ENCODE measurements around the gene TFPI2. TPM values are rescaled to one million over a fixed set of nuclear protein-coding genes. Genes with fewer than 3 reads are reported as not detected.

Gene TFPI2
- total RNA-seq, 1 donor from 2014 or later = 0.74 TPM

DNA sequence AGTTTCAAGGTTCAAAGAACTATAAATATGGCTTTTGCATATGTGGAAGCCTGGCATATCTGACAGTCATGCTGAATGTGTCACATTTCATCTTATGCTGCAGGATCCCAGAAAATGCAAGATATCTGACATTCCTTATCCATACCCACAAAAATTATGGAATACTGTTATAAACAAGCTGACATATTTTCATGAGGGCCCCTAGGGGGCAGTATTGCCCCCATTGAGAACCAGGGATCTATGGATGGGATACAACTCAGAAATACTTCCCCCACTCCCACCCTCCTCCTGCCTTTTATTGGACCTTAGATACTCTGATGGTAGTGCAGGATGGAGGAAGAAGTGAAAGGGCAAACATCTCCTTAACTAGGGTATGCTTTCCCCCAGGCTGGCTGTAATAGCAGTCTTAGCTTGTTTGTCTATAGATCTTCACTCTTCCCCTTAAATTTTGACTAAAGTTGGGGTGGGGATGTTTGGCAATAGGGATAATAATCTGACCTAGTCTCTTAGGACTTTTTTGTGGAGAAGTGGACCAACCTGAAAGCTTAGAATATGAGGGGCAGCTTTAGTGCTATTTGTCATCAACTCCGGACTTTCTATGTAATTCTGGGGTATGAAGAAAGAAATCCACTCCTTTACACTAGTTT lies 12.3 kb upstream of the TFPI2 start:
- Histone ChIP-seq H3K27ac (no peak overlapping the region), H3K36me3 (no peaks in the 10 kb centered on the region), H3K27me3 (no peaks in the 10 kb centered on the region), H3K9me3 (no peaks in the 10 kb centered on the region), H3K4me3 (no peak overlapping the region), H3K4me1 (no peaks in the 10 kb centered on the region)
- no peak for TF ChIP-seq POLR2AphosphoS5 (IDR thresholded peaks at IDR 0.05; ENCODE audit: insufficient read depth in 1 of 2, low read depth in 1 of 2)
- TF ChIP-seq, protein P1, sequence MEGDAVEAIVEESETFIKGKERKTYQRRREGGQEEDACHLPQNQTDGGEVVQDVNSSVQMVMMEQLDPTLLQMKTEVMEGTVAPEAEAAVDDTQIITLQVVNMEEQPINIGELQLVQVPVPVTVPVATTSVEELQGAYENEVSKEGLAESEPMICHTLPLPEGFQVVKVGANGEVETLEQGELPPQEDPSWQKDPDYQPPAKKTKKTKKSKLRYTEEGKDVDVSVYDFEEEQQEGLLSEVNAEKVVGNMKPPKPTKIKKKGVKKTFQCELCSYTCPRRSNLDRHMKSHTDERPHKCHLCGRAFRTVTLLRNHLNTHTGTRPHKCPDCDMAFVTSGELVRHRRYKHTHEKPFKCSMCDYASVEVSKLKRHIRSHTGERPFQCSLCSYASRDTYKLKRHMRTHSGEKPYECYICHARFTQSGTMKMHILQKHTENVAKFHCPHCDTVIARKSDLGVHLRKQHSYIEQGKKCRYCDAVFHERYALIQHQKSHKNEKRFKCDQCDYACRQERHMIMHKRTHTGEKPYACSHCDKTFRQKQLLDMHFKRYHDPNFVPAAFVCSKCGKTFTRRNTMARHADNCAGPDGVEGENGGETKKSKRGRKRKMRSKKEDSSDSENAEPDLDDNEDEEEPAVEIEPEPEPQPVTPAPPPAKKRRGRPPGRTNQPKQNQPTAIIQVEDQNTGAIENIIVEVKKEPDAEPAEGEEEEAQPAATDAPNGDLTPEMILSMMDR (IDR thresholded peaks at IDR 0.05) = peak in 2 of 3 experiments; percentile 24 to 52
- DNase-seq (ENCODE audit: extremely low spot score in 2 of 2) = no peak
- intact Hi-C loops (cut with DNase I) = loop anchor here (5.0 kb wide), 1 partner anchor 179 kb away; no protein-coding TSS in a partner anchor

DNA sequence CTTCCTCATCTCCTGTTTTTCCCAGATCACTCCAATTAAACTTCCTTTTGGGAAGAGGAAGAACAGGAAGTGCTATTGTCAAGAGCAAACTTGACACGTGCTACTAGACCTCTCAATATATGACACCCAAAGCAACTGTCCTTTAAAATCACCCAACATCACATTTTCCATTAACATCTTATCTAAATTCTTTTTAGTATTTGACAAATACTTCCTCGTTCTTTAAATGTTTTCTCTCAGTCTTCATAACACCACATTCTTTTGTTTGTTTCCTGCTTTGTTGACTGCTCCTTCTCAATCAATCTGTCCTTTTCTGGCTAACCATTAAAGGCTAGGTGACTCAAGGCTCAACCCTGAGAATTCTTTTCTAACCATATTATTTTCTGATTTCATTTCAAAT lies 7.1 kb upstream of the TFPI2 start:
- H3K4me3 ChIP-seq = no peak overlapping the region
- no peaks in the 10 kb centered on the region for H3K9me3 ChIP-seq
- no peaks in the 10 kb centered on the region for H3K36me3 ChIP-seq
- H3K27ac ChIP-seq = no peak overlapping the region
- intact Hi-C loops (cut with DNase I) = no loop called here
- no peaks in the 10 kb centered on the region for H3K4me1 ChIP-seq
- TF ChIP-seq POLR2AphosphoS5 (IDR thresholded peaks at IDR 0.05; ENCODE audit: insufficient read depth in 1 of 2, low read depth in 1 of 2) (no peak), POLR2A (IDR thresholded peaks at IDR 0.05) (no peak)
- TF ChIP-seq, protein P1 (IDR thresholded peaks at IDR 0.05) = no peak
- no peak for DNase-seq (ENCODE audit: extremely low spot score in 2 of 2)
- H3K27me3 ChIP-seq = no peaks in the 10 kb centered on the region

DNA sequence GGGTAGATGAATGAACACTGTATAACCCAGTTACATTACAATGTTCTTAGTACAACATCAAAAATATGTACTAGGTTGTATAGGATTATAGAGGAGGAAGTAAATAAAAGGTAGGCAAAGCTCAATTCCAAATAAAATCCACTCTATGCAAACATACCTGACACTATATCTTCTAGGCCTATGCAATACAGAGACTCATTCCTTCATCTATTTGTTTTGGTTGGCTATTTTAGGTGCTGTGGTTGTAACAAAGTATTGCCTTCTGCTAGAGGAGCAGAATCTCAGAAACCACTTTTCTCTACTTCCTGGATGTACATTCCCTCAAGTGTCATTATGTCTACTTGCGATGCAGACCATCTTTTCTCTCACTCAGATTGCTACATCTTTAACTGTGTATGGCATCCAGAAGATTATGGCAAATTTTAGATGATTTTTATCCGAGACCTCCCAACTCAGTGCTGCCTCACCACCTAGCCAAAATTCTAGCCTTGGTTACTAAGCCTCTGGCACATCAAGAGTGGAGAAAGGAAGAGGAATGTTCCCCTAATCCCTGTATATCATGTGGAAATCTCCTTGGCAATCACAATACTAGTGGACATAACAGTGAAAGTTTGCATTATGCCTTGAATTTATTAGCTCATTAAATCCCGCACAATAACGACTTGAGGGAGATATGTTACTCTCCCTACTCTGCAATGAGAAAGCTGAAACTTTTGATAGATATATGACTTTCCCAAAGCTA lies 5.5 kb upstream of the TFPI2 start:
- TF ChIP-seq, protein P1 (IDR thresholded peaks at IDR 0.05) = no peak
- no peak for TF ChIP-seq POLR2AphosphoS5 (IDR thresholded peaks at IDR 0.05; ENCODE audit: insufficient read depth in 1 of 2, low read depth in 1 of 2)
- Histone ChIP-seq H3K4me3 (no peak overlapping the region), H3K27ac (no peak overlapping the region), H3K9me3 (no peaks in the 10 kb centered on the region), H3K27me3 (no peaks in the 10 kb centered on the region), H3K4me1 (no peaks in the 10 kb centered on the region), H3K36me3 (no peaks in the 10 kb centered on the region)
- intact Hi-C loops (cut with DNase I) = no loop called here
- no peak for DNase-seq (ENCODE audit: extremely low spot score in 2 of 2)

DNA sequence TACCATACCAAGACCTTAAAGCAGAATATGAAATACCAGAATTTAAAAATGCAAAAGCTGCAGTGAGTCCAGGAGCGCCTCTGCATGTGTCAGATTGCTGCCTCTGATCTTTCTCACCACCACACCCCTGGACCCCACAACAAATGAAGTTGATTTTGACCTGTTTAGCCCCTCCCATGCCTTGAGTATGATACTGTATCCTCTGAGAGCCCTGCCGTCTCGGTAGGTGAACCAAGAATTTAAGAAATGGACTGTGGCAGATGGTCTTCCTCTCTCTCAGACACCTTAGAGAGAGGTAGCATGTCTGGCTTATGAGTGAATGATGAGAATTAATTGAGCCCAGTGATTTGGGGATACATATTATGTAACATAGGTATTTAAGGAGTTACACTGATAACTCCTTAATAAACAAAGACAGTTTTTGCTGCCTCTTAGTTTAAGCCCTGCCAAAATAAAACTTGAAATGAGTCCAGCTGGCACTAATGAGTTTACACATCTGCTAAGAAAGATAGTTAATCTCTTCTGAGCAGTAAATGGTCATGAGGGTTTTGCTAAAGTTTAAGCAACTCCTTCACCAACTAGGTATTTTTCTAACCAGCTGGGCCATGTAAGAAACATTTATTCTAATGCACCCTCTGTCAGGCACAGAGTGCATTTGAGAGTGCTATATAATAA lies 4.5 kb upstream of the TFPI2 start:
- intact Hi-C loops (cut with DNase I) = no loop called here
- H3K9me3 ChIP-seq = no peaks in the 10 kb centered on the region

More for the DNA sequence above, 4.5 kb upstream of the TFPI2 start:
- no peak overlapping the region for H3K27ac ChIP-seq
- no peaks in the 10 kb centered on the region for H3K36me3 ChIP-seq
- no peak for DNase-seq (ENCODE audit: extremely low spot score in 2 of 2)
- H3K27me3 ChIP-seq = no peaks in the 10 kb centered on the region
- H3K4me3 ChIP-seq = no peak overlapping the region
- TF ChIP-seq POLR2AphosphoS5 (IDR thresholded peaks at IDR 0.05; ENCODE audit: insufficient read depth in 1 of 2, low read depth in 1 of 2) (no peak), POLR2A (IDR thresholded peaks at IDR 0.05) (no peak)
- TF ChIP-seq, protein P1 (IDR thresholded peaks at IDR 0.05) = no peak
- peaks cover 8% of the 10 kb centered on the region for H3K4me1 ChIP-seq
